DND-41 (cell line): Measurements from ENCODE around the gene GAN.

Source experiments
- ATAC-seq: fragments of 200-7000 bp; cut with Tn5 transposase; 3 replicates; pipeline ENCODE4 v1.9.1; 2021; ENCODE audit warnings: low read depth; ENCODE audit not compliant: insufficient read depth
- DNase-seq: peaks from one replicate; pipeline ENCODE4 v3.0.0-alpha.2; 2020
- H2AFZ ChIP-seq: 2 replicates; pipeline ENCODE4 v1.6.0; 2012; ENCODE audit warnings: low read depth, low read length
- H3K27ac ChIP-seq: 2 replicates; pipeline ENCODE4 v1.5.1; 2012; ENCODE audit warnings: low read length, inconsistent platforms
- H3K27me3 ChIP-seq: fragments of 200-600 bp; sonication (generic); 2 replicates; pipeline ENCODE4 v1.6.0; 2012; ENCODE audit warnings: low read length, mild to moderate bottlenecking, inconsistent platforms; ENCODE audit not compliant: insufficient read depth, poor library complexity
- H3K36me3 ChIP-seq: 2 replicates; pipeline ENCODE4 v1.5.1; 2012; ENCODE audit warnings: low read length, inconsistent platforms; ENCODE audit not compliant: insufficient read depth
- H3K4me1 ChIP-seq: 2 replicates; pipeline ENCODE4 v1.5.1; 2012; ENCODE audit warnings: mild to moderate bottlenecking, low read length; ENCODE audit not compliant: insufficient read depth
- H3K4me2 ChIP-seq: 2 replicates; pipeline ENCODE4 v1.6.0; 2012; ENCODE audit warnings: mild to moderate bottlenecking, moderate library complexity, low read length, inconsistent platforms; ENCODE audit not compliant: insufficient read depth
- H3K4me3 ChIP-seq, 2 experiments: fragments of 200-600 bp in 1 of 2; shearing (Covaris generic) in 1 of 2; 2 replicates each; pipeline ENCODE4 v1.5.1; 2012 to 2016; ENCODE audit warnings: inconsistent platforms in 2 of 2, low read length in 2 of 2, mild to moderate bottlenecking in 2 of 2, low read depth in 1 of 2, moderate library complexity in 1 of 2
- H3K79me2 ChIP-seq: 2 replicates; pipeline ENCODE4 v1.6.0; 2012; ENCODE audit warnings: low read length, inconsistent platforms; ENCODE audit not compliant: insufficient read depth
- H3K9ac ChIP-seq: 2 replicates; pipeline ENCODE4 v1.6.0; 2012; ENCODE audit warnings: low read depth, mild to moderate bottlenecking, inconsistent platforms, low read length, moderate library complexity
- H3K9me3 ChIP-seq: 2 replicates; pipeline ENCODE4 v1.5.1; 2012; ENCODE audit warnings: low read length, moderate library complexity, mild to moderate bottlenecking, inconsistent platforms; ENCODE audit not compliant: insufficient read depth, severe bottlenecking
- H4K20me1 ChIP-seq: 2 replicates; pipeline ENCODE4 v1.6.0; 2012; ENCODE audit warnings: low read length; ENCODE audit not compliant: insufficient read depth
- EZH2 ChIP-seq: IDR thresholded peaks from 3 replicates; pipeline ENCODE4 v1.6.1; 2012; ENCODE audit warnings: borderline replicate concordance, low read depth, mild to moderate bottlenecking, moderate library complexity, low read length, inconsistent platforms; ENCODE audit not compliant: severe bottlenecking
- TF ChIP-seq, protein P1 (sequence below): IDR thresholded peaks from 2 replicates; pipeline ENCODE4 v1.5.1; 2012; ENCODE audit warnings: borderline replicate concordance, low read length, moderate library complexity, mild to moderate bottlenecking; ENCODE audit not compliant: poor library complexity, severe bottlenecking; ENCODE audit errors: extremely low read depth

Gene GAN

DNA sequence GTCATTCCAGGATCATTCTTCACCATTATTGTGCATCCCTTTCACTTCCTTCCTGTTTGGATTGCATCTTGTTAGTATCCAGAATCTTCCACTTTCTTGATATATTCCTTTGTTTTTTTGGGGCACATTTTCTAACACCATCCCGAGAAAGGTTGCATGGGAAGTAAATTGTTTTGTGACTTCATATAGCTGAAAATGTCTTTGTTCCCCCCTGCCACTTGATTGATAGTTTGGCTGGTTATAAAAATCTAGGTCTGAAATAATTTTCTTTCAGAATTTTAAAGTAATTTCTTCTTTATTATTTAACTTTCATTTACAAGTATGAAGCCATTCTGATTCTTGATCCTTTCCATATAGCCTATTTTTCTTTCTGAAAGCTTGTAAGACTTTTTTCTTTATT lies 32.7 kb downstream of the GAN start:
- TF ChIP-seq EZH2 = no peak
- TF ChIP-seq, protein P1, sequence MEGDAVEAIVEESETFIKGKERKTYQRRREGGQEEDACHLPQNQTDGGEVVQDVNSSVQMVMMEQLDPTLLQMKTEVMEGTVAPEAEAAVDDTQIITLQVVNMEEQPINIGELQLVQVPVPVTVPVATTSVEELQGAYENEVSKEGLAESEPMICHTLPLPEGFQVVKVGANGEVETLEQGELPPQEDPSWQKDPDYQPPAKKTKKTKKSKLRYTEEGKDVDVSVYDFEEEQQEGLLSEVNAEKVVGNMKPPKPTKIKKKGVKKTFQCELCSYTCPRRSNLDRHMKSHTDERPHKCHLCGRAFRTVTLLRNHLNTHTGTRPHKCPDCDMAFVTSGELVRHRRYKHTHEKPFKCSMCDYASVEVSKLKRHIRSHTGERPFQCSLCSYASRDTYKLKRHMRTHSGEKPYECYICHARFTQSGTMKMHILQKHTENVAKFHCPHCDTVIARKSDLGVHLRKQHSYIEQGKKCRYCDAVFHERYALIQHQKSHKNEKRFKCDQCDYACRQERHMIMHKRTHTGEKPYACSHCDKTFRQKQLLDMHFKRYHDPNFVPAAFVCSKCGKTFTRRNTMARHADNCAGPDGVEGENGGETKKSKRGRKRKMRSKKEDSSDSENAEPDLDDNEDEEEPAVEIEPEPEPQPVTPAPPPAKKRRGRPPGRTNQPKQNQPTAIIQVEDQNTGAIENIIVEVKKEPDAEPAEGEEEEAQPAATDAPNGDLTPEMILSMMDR = no peak
- no peak overlapping the region for H3K4me2 ChIP-seq
- no peak overlapping the region for H2AFZ ChIP-seq

DNA sequence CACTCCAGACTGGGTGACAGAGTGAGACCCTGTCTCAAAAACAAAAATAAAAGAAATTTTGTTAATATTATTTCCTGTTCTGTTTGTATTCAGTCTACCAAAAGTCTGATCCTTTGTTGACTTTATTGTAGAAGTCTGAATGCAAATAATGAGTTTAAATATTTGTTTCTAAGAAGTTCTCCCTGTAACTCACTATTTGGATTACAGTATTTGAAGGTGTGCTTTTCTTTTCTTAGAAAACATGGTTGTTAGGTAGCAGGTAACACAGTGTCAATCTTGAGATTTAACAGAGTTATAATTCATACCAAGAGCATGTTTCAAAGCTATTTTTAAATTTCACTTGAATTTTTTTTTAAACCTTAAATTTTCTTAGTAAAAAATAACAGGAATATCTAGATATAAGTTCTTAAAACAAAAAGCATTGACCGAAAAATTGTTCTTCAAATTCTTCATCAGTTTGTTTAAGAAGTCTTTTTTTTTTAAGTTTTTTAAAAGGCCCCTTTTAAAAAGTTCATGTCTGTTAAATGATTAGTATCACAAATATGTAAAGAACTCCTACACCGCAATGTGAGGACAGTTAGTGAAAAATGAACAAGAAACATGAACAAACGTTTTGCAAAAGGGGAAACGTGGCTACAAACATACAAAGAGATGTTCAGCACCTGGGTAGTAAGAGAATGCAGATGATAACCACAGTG lies 35.0 kb downstream of the GAN start:
- H3K9ac ChIP-seq = no peak overlapping the region

More for the DNA sequence above, 32.7 kb downstream of the GAN start:
- no peaks in the 10 kb centered on the region for H4K20me1 ChIP-seq
- H3K79me2 ChIP-seq = no peaks in the 10 kb centered on the region
- no peak for ATAC-seq
- no peak for DNase-seq
- peaks cover 25% of the 10 kb centered on the region for H3K9me3 ChIP-seq
- H3K27ac ChIP-seq = no peak overlapping the region
- H3K4me3 ChIP-seq = no peak overlapping the region
- no peaks in the 10 kb centered on the region for H3K4me1 ChIP-seq
- no peaks in the 10 kb centered on the region for H3K36me3 ChIP-seq
- H3K27me3 ChIP-seq = no peaks in the 10 kb centered on the region
- no peak overlapping the region for H3K9ac ChIP-seq

DNA sequence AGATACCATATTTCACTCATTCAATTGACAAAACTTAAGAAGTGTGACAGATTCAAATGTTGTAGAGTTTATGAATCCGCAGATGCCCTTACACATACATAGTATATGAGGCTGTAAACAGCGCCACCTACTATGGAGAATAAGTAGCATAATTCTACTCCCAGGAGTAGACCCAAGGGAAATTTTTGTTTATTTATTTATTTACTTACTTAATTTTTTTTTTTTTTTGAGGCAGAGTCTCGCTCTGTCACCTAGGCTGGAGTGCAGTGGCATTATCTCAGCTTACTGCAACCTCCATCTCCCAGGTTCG lies 35.5 kb downstream of the GAN start:
- Histone ChIP-seq H3K36me3 (peaks cover 7% of the 10 kb centered on the region; the same call in 1 of the 2 replicates), H3K79me2 (no peaks in the 10 kb centered on the region), H3K27ac (no peak overlapping the region), H3K4me2 (no peak overlapping the region), H3K9me3 (peaks cover 25% of the 10 kb centered on the region), H3K27me3 (no peaks in the 10 kb centered on the region), H3K4me3 (no peak overlapping the region), H4K20me1 (no peaks in the 10 kb centered on the region), H2AFZ (no peak overlapping the region), H3K4me1 (no peaks in the 10 kb centered on the region), H3K9ac (no peak overlapping the region)
- TF ChIP-seq, protein P1 = peak; percentile 8
- TF ChIP-seq EZH2 = no peak
- no peak for ATAC-seq
- DNase-seq = no peak

More for the DNA sequence above, 35.0 kb downstream of the GAN start:
- Histone ChIP-seq H3K4me2 (no peak overlapping the region), H3K4me1 (no peaks in the 10 kb centered on the region), H4K20me1 (no peaks in the 10 kb centered on the region), H3K36me3 (peaks cover 4% of the 10 kb centered on the region; the same call in 1 of the 2 replicates), H3K4me3 (no peak overlapping the region), H3K27ac (no peak overlapping the region), H3K27me3 (no peaks in the 10 kb centered on the region), H3K79me2 (no peaks in the 10 kb centered on the region), H2AFZ (no peak overlapping the region), H3K9me3 (peaks cover 25% of the 10 kb centered on the region)
- DNase-seq (no peak), ATAC-seq (no peak)
- no peak for TF ChIP-seq EZH2

DNA sequence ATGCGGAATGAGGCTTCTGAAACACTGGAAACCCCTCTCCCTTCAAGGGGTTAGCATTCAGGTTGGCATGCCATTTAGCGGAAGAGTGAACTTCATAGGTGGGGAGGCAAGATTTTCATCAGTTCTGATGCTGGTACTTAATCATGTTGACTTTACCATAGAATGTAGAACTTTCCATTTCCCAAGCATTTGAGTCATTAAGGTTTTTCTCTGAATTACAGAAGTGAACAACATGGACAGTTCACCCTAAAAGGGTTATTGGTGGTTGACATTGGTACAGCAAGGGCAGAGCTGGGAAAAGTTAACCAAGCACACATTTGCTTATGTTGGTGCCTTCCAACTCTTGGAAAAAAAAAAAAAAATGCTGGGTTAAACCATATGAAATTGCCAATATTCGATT lies 39.1 kb downstream of the GAN start:
- Histone ChIP-seq H2AFZ (no peak overlapping the region), H3K9ac (no peak overlapping the region), H3K27me3 (no peaks in the 10 kb centered on the region), H3K4me1 (no peaks in the 10 kb centered on the region), H3K4me3 (no peak overlapping the region), H3K79me2 (no peaks in the 10 kb centered on the region), H3K4me2 (no peak overlapping the region), H3K36me3 (peaks cover 14% of the 10 kb centered on the region; the same call in 1 of the 2 replicates), H3K27ac (no peak overlapping the region), H4K20me1 (no peaks in the 10 kb centered on the region), H3K9me3 (no peaks in the 10 kb centered on the region)
- TF ChIP-seq EZH2 = no peak
- TF ChIP-seq, protein P1 = no peak
- no peak for DNase-seq
- ATAC-seq = no peak
